Measurements from ENCODE around the gene SGMS1. TPM values are rescaled to one million over a fixed set of nuclear protein-coding genes. Genes with fewer than 3 reads are reported as not detected.
A peak's percentile ranks its signal among the peaks of the same experiment; 100 is the strongest.
"Not testable (repeated sequence)": the region's sequence is repeated elsewhere in the genome, so short reads cannot be mapped to it uniquely, and the experiment has no call there.

Gene SGMS1
- total RNA-seq, 1 donor from 2014 or later, result 50.8 TPM

GRCh38 chr10:50275650-50276235 lies 348.0 kb downstream of the SGMS1 start:
- peak in 1 of 2 donors; percentile 40 for DNase-seq (ENCODE audit: low read depth in 2 of 2)

GRCh38 chr10:50272531-50272930 lies 351.2 kb downstream of the SGMS1 start:
- DNase-seq (ENCODE audit: low read depth in 2 of 2), result no peak

- DNase-seq (ENCODE audit: low read depth in 2 of 2), result no peak
Measured at GRCh38 chr10:50271564-50272250, 352.0 kb downstream of the SGMS1 start.

- DNase-seq (ENCODE audit: low read depth in 2 of 2), result not testable (repeated sequence)
Measured at GRCh38 chr10:50267877-50268276, 355.9 kb downstream of the SGMS1 start.

GRCh38 chr10:50262625-50263024 lies 361.1 kb downstream of the SGMS1 start:
- DNase-seq (ENCODE audit: low read depth in 2 of 2), result not testable (repeated sequence)

GRCh38 chr10:50260791-50261281 lies 362.9 kb downstream of the SGMS1 start:
- DNase-seq (ENCODE audit: low read depth in 2 of 2), result no peak

Other genes starting within 250 kb of the SGMS1 start
- 1.0 and 2.8 TPM in 2 replicates for gene ASAH2B, start 116.0 kb upstream of the SGMS1 start, total RNA-seq